ENCODE measurements around the gene SLC16A10. TPM values are rescaled to one million over a fixed set of nuclear protein-coding genes. Genes with fewer than 3 reads are reported as not detected.

Gene SLC16A10
- total and polyA plus RNA-seq, 2 donors (not counting 3 experiments of a cell fraction or from before 2014, with no cell fraction given), result not detected

GRCh38 chr6:111159633-111160032, 72.3 kb downstream of the SLC16A10 start:
- Histone ChIP-seq H3K27ac (ENCODE audit: insufficient read depth, low read depth, low read length) (no peak overlapping the region), H3K9me3 (replicated peaks; ENCODE audit: control insufficient read depth, insufficient read depth, low read length) (no peaks in the 10 kb centered on the region), H3K4me1 (ENCODE audit: control insufficient read depth, extremely low read depth, insufficient read depth, low read length) (no peaks in the 10 kb centered on the region), H3K4me2 (ENCODE audit: insufficient read depth, low read length) (no peak overlapping the region), H3K9me1 (replicated peaks; ENCODE audit: control insufficient read depth, extremely low read depth, insufficient read depth, low read length) (no peaks in the 10 kb centered on the region), H2AFZ (ENCODE audit: low read depth, low read length) (no peak overlapping the region), H3K4me3 (replicated peaks in 1 of 3; ENCODE audit: insufficient read depth in 1 of 3, low read depth in 1 of 3, low read length in 3 of 3) (no peak overlapping the region), H3K27me3 (ENCODE audit: control insufficient read depth in 2 of 2, insufficient read depth in 2 of 2, low read length in 2 of 2) (peaks cover 0 to 2% of the 10 kb centered on the region in 2 experiments), H3K9ac (replicated peaks; ENCODE audit: extremely low read depth, insufficient read depth, low read length) (no peak overlapping the region), H3K36me3 (ENCODE audit: control insufficient read depth in 2 of 2, extremely low read depth in 1 of 2, insufficient read depth in 2 of 2, low read length in 2 of 2) (no peaks in the 10 kb centered on the region), H4K20me1 (replicated peaks; ENCODE audit: control insufficient read depth, extremely low read depth, insufficient read depth, low read length) (no peaks in the 10 kb centered on the region), H3K79me2 (ENCODE audit: control insufficient read depth, insufficient read depth, low read length) (no peaks in the 10 kb centered on the region)
- dilution Hi-C loops (cut with MboI; ENCODE audit: extremely low pct_ligation_motif_present, low sequenced_read_pairs) (no loop called here), intact Hi-C loops (cut with micrococcal nuclease) (no loop called here)
- DNase-seq (ENCODE audit: low read depth, low spot score), result no peak
- no peak for FAIRE-seq
- BruUV-seq (replicated peaks), result no TSS peak
- TF ChIP-seq MYC (IDR thresholded peaks at IDR 0.05; ENCODE audit: low read depth, low read length), result no peak
- no peak for TF ChIP-seq MAX (IDR thresholded peaks at IDR 0.05; ENCODE audit: insufficient read depth, insufficient read length)
- no peak for TF ChIP-seq EZH2 (IDR thresholded peaks at IDR 0.05; ENCODE audit: borderline replicate concordance, low read depth, low read length, severe bottlenecking)
- TF ChIP-seq POLR2AphosphoS5 (IDR thresholded peaks at IDR 0.05; ENCODE audit: insufficient read depth, low read depth, low read length), result no peak
- no peak for TF ChIP-seq JUN (IDR thresholded peaks at IDR 0.05; ENCODE audit: borderline replicate concordance, insufficient read depth, insufficient read length, low read depth)
- TF ChIP-seq POLR2A (IDR thresholded peaks at IDR 0.05; ENCODE audit: low read depth, low read length), result no peak
- no peak for TF ChIP-seq CTCF (IDR thresholded peaks at IDR 0.05; ENCODE audit: extremely low read depth in 1 of 2, insufficient read depth in 1 of 2, low read depth in 1 of 2, low read length in 2 of 2)
- TF ChIP-seq FOS (IDR thresholded peaks at IDR 0.05; ENCODE audit: borderline replicate concordance, insufficient read depth, low read length), result no peak
- TF ChIP-seq GATA2 (IDR thresholded peaks at IDR 0.05; ENCODE audit: insufficient read depth, insufficient read length, low read depth, low read length), result no peak
- ChIA-PET CTCF (no interaction called here), POLR2A (no interaction called here)

Measured in endothelial cell of umbilical vein (primary cell).